ENCODE measurements around the gene GMDS.

DNA sequence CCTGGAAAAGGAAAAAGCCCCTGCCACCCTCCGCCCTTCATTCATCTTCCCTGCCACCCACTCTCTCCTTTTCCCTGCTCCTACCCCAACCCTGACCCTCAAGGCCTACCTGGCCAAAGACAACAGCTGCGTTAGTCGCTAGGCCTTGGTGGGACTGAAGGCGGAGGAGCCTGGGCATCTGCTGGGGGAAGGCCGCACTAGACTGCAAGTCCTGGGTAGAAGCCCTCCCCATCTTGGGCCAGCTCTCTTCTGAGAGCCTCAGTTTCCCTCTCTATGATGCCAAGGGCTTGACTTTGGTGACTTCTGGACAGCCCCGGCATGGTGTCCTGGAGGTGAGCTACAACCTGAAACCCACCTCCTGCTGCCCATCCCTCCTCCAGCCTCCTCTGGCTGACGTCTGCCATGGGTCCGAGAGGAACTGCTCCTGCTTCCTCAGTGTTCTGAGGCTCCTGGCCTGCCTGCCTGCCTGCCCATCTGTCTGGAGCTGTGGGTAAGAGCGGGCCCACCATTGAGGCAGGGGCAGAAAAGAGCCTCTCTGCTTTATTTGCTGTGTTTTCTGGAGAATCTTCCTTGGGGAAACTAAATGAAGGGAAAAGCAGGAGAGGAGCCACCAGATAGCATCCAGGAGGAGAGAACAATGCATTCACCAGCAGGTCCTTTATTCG, 643.2 kb downstream of the GMDS start:
- TF ChIP-seq, protein P1, sequence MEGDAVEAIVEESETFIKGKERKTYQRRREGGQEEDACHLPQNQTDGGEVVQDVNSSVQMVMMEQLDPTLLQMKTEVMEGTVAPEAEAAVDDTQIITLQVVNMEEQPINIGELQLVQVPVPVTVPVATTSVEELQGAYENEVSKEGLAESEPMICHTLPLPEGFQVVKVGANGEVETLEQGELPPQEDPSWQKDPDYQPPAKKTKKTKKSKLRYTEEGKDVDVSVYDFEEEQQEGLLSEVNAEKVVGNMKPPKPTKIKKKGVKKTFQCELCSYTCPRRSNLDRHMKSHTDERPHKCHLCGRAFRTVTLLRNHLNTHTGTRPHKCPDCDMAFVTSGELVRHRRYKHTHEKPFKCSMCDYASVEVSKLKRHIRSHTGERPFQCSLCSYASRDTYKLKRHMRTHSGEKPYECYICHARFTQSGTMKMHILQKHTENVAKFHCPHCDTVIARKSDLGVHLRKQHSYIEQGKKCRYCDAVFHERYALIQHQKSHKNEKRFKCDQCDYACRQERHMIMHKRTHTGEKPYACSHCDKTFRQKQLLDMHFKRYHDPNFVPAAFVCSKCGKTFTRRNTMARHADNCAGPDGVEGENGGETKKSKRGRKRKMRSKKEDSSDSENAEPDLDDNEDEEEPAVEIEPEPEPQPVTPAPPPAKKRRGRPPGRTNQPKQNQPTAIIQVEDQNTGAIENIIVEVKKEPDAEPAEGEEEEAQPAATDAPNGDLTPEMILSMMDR (conservative IDR thresholded peaks at IDR 0.05; ENCODE audit: low read length) = no peak
- TF ChIP-seq EZH2phosphoT487 (IDR thresholded peaks at IDR 0.05; ENCODE audit: borderline replicate concordance) = no peak

Data from Loucy (cell line).